NCI-H1694 treated with DMSO at 0.1 percent for 48 hours (cell line): ENCODE data around the gene CERS5.

ENCODE experiments used
- DNase-seq: peaks from one replicate; lab custom pipeline; 2025; lab: John Stamatoyannopoulos, UW

Gene CERS5

DNA sequence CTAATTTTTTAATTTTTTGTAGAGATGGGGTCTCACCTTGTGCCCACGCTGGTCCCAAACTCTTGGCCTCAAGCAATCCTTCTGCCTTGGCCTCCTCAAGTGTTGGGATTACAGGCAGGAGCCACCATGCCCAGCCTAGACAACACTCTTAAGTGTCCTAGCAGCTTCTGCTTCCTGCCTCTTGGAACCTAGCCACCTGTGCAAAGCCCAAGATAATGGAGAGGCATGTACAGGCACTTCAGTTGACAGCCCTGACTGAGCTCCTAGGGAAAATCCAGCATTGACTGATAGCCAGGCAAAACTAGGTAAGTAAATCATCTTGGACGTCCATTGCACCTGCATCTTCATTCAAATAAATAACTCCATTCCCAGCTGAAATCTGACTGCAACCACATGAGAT, 39.6 kb downstream of the CERS5 start:
- no peak for DNase-seq

DNA sequence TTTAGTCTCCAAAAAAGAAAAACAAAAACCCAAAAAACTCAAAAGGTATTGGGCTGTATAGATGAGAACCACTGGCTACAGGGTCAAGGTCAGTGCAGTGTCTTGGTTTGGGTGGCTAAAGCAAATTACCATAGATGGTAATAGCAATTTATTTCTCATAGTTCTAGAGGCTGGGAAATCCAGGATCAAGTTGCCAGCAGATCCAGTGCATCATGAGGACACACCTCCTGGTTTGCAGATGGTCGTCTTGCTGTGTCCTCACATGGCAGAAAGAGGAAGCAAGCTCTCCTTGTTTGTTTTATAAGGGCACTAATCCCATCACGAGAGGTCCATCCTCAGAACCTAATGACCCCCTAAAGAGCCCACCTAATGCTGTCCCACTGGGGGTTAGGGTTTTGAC, 44.0 kb downstream of the CERS5 start:
- DNase-seq = no peak

DNA sequence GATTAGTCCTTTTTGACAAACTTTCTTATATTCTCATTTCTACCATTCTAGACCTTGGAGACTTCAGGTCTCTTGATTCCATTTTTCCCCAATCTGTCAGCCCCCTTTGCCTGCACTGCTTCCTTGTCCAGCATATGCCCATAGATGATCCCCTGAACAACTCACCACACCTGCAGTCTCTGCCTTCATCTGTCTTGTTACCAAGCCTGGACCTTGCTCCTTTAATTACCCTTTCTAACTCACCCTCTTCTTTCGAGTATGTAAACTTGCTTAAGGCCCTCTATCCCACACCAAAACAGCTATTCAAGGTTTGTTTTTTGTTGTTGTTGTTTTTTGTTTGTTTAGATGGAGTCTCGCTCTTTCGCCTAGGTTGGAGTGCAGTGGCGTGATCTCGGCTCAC, 45.5 kb downstream of the CERS5 start:
- DNase-seq = no peak

DNA sequence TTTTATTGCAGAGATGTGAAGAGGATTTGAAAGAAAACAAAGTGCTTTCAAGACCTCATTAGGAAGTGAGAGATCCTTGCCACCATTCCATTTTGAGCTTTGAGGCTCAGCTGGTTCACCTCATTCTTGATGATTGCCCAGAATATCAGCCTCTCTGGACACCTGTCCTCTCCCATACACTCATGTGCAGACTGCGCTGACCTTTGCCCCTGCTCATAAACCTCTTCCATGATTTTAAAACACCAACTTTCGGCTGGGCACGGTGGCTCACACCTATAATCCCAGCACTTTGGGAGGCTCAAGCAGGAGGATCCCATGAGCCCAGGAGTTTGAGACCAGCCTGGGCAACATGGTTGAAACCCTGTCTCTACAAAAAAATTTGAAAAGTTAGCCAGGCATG, 46.2 kb downstream of the CERS5 start:
- no peak for DNase-seq

DNA sequence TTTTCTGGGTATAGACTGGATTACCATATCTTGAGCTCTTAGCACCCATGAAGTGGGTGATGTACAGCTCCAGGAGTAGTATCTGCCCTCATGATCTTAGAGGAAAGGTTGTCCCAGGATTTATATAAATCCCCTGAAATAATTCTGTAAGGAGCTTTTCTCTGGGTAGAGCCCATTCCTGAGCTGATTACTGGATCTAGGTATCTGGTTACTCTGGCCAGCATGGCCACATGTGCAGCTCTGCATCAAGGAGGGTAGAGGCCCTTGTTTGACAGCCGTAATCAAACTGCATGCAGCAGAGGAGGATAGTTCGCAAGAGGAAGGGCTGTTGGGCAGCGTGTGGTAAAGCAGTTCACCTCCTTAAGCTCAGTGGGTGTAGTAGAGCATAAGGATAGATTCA, 46.6 kb downstream of the CERS5 start:
- no peak for DNase-seq

DNA sequence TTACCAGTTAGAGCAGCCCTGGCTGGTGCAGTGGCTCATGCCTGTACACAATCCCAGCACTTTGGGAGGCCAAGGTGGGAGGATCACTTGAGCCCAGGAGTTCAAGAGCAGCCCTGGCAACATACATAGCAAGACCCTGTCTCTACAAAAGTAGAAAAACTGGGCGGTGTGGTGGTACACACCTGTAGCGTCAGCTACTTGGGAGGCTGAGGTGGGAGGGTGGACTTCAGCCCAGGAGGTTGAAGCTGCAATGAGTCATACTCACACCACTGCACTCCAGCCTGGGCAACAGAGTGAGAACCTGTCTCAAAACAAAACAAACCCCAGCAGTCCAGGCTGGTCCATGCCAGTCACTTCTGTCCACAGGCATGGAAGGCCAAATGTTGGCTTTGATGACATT, 47.8 kb downstream of the CERS5 start:
- no peak for DNase-seq

DNA sequence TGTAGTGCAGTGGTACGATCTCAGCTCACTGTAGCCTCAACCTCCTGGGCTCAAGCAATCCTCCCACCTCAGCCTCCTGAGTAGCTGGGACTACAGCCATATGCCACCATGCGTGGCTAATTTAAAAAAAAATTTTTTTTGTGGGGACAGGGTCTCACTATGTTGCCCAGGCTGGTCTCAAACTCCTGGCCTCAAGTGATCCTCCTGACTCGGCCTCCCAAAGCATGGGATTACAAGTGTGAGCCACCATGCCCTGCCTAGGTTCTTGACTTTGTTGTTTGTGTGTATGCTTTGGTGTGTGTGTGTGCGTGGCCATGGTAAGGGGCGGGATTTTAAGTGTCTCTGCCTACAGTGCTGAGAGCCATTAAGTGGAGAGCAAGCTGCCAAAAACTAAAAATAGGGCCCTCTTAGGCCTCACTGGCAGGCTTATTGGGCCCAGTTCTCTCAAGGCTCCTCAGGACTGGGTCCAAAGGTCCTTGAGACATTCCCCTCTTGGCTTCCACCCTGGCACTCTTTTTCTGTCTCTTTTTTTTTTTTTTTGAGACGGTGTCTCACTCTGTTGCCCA, 50.0 kb downstream of the CERS5 start:
- DNase-seq = no peak

DNA sequence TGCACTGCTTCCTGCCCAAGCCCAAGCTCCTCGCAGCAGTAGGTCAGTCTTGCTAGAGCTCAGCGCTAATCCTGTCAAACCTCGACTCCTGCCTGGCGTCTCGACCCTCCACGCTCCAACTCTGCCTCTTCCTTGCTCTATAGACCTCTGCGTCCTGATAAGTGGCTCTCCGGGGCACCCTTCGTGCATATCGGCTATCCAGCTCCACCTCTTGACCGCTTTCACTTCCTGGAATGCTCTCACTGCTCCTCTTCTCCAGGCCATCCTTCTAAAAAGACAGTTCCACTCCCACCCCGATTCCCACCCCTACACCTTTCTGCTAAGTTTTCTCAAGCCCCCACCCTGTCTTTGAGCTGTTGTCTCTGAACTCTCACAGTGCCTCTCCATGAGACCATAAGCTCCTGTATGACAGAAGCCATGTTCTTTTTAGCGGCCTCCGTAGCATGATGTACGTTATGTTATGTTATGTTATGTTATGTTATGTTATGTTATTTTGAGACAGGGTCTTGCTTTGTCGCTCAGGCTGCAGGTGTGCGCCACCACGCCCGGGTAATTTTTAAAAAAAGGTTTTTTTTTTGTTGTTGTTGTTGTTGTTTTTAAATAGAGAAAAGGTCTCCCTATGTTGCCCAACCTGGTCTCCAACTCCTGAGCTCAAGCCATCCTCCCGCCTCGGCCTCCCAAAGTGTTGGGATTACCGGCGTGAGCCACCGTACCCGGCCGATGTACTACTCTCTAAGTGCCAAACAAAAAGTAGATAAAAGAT, 54.5 kb downstream of the CERS5 start:
- no peak for DNase-seq

DNA sequence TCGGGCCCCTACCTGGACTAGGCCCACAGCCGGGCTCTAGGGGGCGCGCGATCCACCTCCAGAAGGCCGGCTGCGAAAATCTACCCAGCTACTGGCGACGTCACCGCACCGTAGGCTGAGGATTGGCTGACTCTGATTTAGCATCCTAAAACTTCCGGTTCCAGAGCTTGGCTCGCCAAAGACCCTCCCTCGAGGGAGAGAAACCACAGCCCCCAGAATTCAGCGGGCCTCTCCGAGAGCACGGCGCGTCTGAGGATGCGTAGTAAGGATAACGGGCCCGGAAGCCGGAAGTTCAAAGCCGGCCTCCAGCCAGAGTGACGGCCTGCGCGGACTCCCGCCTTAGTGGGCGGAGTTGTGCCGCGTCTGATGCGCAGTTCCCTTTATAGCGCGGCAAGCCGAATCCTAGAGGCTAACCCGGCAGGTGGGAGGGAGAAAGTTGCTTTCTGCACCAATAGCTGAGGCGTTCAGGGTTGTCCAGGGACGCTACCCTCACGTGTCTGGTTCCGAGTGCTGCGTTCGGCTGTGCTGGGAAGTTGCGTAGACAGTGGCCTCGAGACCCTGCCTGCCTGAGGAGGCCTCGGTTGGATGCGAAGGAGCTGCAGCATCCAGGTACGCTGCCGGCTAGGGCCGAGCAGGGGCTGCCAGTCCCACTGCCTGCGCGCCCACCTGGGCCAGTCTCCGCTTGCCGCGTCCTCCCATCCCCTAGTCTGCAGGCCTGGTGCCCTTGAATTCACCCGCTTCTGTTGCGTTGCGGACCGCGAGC, 55.3 kb downstream of the CERS5 start, which contains the start of gene COX14:
TSS of gene COX14 (plus strand) at position 544 of the 763 bp plus-strand sequence. CDS start 7,808 bp downstream, outside the sequence.
- peak; percentile 98 for DNase-seq

DNA sequence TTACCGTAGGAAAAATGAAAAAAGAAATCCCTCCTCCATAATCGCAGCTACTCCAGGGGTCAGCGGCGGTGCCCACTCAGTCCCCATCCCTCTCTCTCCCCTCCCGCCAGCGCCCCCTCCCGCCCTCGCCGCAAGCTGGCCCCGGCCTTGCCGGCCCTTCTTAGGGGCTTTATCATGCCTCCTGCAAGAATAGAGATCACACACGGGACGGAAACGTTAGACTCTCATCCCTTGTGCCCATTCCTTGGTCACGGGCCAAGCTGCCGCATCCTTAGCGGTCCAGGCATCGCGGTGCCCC, 55.8 kb downstream of the CERS5 start:
- DNase-seq = no peak

DNA sequence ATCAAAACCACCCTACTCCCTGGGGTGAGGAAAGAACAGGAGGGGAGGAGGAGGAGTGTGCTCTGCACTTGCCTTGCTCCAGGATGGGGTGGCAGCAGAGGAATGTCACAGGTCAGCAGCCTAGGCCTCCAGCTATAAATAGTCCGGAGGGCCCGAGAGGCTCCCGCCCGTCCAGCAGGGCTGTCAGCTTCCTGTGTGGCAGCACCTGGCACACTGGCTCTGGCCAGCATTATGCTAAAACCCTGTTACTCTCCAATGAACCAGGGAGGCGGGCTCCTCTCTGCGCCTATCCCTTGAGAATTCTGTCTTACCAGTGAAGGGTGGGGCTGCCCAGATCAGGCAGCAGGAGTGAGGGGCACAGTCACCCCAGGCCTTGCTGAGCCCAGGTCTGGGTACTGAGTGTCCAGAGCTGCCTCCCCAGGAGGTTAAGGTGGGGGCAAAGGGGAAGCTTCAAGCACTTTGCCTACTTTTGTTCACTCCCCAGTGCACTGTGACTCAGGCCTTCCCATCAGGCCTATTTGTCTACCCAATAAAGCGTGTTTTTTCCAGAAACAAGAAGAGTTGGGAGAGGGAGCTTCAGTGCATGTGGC, 56.3 kb downstream of the CERS5 start:
- DNase-seq = no peak

DNA sequence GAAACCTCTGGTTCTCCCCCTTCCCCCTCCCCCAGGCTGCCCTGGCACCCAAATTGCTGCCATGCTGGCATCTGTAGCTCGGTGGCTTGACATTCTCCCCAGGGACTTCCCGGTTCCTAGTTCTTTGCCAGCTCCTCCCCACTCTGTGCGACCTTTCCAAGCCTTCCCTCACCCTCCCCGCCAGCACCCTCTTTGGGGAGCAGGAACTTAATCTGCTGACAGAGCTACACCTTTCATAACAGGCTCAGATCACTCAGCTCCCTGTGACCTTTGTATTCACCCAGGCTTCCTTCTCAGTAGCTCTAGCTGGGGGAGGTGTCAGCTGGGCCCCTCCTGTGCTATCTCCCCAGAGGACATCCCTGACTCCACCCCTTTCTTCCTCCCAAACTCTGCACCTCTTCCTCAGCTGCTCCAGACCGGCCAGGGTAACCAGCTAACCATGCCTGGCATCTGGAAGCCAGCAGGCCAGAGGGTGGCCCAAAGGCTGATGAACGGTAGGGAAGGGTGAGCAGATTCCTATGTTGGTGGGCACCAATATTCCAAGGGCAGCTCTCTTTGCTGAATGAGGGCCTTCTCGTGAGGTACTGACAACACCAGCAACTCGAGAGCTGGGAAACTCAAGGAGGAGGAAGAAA, 56.9 kb downstream of the CERS5 start:
- no peak for DNase-seq

DNA sequence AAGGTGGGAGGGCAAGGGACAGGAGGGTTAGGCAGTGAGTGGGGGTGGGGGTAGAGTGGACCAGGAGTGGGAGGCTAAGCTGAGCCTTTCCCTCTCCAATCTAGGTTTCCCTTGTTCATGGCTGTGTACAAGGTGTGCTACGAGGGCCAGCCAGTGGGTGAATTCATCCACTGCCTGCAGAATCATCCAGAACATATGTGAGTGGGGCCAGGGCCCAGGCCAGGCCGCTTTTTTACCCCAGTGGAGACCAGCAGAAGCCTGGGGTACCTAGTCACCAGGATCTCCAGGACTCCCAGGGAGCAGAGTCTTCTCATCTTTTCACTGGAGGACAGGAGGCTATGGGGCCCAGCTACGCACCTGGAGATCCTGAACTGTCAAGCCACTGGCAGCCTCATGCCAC, 57.9 kb downstream of the CERS5 start:
- DNase-seq = no peak

DNA sequence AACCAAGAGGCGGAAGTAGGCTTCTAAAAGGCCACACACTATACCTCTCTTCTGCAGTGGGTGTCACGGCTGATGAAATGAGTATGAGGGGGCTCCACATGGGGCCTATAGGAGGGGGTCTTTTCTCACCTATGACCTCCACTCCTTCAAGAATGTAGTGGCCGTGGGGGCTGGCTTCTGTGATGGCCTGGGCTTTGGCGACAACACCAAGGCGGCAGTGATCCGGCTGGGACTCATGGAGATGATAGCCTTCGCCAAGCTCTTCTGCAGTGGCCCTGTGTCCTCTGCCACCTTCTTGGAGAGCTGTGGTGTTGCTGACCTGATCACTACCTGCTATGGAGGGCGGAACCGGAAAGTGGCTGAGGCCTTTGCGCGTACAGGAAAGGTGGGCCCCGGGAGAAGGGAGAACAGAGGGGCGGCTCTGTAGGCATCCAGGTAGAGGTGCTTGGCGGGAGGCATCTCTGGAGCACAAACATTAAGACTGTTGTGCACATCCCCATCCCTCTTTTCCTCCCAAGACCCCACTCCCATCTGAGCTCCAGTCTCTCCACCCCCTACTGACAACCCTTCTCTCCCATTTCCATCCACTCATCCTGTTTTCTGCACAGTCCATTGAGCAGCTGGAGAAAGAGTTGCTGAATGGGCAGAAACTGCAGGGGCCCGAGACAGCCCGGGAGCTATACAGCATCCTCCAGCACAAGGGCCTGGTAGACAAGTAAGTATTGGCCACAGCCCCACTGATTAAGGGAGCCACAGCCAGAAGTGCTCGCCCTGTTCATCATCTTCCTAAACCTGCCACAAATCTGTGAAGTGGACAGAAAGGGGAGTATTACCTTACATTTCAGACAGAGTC, 59.5 kb downstream of the CERS5 start:
- DNase-seq = no peak

DNA sequence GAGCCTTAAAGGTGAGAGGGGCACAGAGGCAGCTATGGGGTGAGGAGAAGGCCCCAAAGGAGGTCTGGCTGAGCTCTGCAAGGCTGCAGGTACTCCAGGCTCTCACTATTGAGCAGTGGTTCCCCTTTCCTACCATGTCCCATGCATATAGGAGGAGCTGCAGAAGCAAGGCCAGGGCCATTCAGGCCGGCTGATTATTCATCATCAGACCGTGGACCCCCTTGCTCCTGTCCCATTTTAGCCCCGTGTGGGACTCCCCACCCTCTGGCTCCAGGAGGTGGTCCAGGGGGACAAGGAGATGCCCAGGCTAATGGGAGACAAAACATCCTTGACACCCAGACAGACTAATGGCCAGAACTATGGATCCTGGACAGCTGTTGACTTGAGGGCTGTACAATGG, 60.3 kb downstream of the CERS5 start:
- DNase-seq = no peak

DNA sequence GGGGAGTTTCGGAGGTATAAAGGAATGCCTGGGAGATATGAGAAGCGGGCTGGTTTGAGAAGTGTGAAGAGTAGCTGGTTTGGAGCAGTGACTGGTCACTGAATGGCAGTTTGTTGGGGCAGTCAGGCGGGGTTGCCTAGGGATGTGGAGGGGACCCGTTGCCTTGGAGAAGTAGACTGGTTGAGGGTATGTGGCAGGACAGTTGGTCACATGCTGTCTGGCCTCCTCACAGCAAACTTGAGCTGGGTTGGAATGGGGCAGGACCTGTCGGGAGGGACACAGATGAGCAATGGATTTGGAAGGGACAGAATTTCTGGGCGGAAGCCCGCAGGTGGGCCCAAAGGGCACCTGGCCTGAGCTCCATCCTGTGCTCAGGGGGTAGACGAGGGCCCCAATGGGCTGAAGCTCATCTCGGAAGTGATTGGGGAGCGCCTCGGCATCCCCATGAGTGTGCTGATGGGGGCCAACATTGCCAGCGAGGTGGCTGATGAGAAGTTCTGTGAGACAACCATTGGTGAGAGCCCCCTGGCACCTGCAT, 61.2 kb downstream of the CERS5 start:
- DNase-seq = no peak

DNA sequence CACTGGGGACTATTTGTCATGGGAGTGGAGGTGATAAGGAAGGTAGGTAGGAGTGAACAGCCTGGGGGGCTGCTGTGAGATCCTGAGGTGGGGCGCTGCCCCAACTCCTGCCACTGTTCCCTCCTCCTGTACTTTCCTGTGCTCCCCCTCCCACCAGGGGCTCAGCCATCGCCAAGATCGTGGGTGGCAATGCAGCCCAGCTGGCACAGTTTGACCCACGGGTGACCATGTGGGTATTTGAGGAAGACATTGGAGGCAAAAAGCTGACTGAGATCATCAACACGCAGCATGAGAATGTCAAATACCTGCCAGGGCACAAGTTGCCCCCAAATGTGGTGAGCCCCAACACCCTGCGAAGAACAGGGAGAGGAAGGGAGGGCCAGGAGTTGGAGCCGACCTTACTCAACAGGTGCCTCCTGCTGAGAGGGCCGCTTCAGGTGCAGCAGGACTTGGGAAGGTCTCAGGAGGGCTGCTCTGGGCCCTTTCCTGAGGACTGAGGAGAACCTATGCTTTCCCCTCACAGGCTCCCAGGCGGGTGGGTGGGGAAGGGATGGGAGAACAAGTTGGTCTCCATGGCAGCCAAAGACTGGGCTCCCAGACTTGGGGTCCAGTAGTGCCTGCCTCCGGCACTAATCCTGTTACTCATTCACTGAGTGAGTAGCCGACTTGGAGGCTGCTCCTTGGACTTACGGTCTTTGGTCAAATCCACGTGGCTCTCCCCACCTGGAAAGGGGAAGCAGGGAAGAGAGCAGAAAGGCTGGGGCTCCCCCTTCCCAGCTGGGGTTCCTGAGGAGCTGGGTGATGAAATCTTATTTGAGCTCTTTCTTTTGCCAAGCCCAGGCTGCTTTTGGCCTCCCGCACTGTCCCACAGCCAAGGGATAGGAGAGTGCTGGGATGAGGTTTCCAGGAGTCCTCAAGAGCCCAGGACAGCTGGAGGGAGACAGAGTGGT, 62.5 kb downstream of the CERS5 start:
- no peak for DNase-seq

DNA sequence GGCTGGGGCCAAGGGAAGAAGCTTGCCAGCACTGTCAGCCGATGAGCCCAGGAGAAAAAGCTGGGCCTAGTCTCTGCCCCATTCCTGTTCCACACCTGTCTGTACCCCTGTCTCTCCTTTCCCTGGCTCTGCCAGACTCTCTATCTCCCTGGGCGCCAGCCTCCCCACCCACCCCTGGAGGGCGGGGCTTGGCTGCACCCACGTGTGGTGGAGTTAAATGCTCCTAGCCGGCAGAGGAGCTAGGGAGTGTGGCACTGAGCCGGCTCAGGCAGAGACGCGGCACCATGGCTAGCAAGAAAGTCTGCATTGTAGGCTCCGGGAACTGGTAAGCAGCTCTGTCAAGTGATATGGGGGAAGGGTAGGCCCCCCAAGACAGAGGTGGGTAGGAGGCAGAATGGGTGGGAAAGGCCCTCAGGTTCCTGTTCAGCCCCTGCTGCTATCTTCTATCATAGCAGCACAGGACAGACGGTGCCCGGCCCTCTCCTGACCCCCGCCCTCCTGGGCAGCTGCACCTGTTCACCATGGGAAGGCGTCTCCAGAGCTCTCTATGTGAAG, 63.3 kb downstream of the CERS5 start, which contains the start of gene GPD1:
TSS of gene GPD1 (plus strand) at position 242 of the 555 bp plus-strand sequence. CDS start at position 285, 43 bp downstream.
- no peak for DNase-seq

DNA sequence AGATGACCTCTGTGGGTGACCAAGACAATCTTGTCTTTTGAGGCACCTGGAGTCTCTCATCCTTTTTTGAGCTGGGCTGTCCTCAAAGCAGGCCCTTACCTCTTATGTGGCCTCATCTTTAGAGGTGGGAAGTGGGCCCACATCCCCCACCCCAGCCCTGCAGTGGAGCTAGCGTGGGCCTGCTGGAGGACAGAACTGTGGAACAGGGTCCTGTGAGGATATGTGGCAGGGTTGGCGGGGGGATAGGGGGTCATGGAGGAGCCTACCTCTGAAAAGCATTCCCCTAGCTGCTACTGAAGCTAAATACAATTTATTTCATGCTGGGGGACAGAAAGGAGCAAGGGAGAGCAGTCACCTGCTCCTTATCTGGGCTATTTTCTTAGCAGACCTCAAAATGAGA, 63.8 kb downstream of the CERS5 start:
- no peak for DNase-seq
